Liver (tissue), 9 donors: ENCODE data around the gene CDH23. TPM values are rescaled to one million over a fixed set of nuclear protein-coding genes. Genes with fewer than 3 reads are reported as not detected.

ENCODE experiments used
- DNase-seq: peaks from one replicate; pipeline ENCODE4 v3.0.0-alpha.2; 2017; ENCODE audit warnings: low spot score
- H3K27ac ChIP-seq, 2 donors: one replicate each; pipeline ENCODE4 v1.7.0; 2013; ENCODE audit warnings: inconsistent platforms in 2 of 2, low read length in 2 of 2, control low read depth in 1 of 2, low read depth in 1 of 2, mild to moderate bottlenecking in 1 of 2
- H3K27me3 ChIP-seq, 4 donors: one replicate each; pipeline versions ENCODE4 v1.6.1 to v1.7.0; 2013; ENCODE audit warnings: low read length in 3 of 4, inconsistent platforms in 1 of 4, mild to moderate bottlenecking in 1 of 4, moderate library complexity in 1 of 4; ENCODE audit not compliant: control insufficient read depth in 4 of 4, insufficient read depth in 4 of 4
- H3K36me3 ChIP-seq, 4 donors: one replicate each; pipeline versions ENCODE4 v1.6.1 to v1.7.0; 2013; ENCODE audit warnings: low read length in 3 of 4, mild to moderate bottlenecking in 3 of 4, low read depth in 1 of 4, moderate library complexity in 1 of 4; ENCODE audit not compliant: control insufficient read depth in 4 of 4, insufficient read depth in 3 of 4
- H3K4me1 ChIP-seq, 4 donors: one replicate each; pipeline versions ENCODE4 v1.6.1 to v1.7.0; 2013; ENCODE audit warnings: low read length in 3 of 4, mild to moderate bottlenecking in 3 of 4, moderate library complexity in 1 of 4; ENCODE audit not compliant: control insufficient read depth in 4 of 4, insufficient read depth in 4 of 4
- H3K4me3 ChIP-seq, 3 donors: one replicate each; pipeline versions ENCODE4 v1.6.1 to v1.7.0; 2013; ENCODE audit warnings: low read length in 3 of 3, control low read depth in 1 of 3, low read depth in 1 of 3, mild to moderate bottlenecking in 1 of 3
- H3K9ac ChIP-seq, 2 donors: one replicate each; pipeline ENCODE4 v1.7.0; 2013; ENCODE audit warnings: low read length in 2 of 2, mild to moderate bottlenecking in 2 of 2, moderate library complexity in 2 of 2, control low read depth in 1 of 2, low read depth in 1 of 2
- H3K9me3 ChIP-seq, 4 donors: one replicate each; pipeline versions ENCODE4 v1.6.1 to v1.7.0; 2013; ENCODE audit warnings: low read length in 3 of 4; ENCODE audit not compliant: control insufficient read depth in 4 of 4
- ATF3 ChIP-seq: IDR thresholded peaks from 2 replicates; pipeline ENCODE4 v1.6.1; 2016; ENCODE audit warnings: antibody characterized with exemption
- CTCF ChIP-seq: fragments of 150-350 bp; IDR thresholded peaks from 2 replicates; pipeline ENCODE4 v1.5.1; 2017; ENCODE audit warnings: improper control_type of control experiment, low read depth, low read length; ENCODE audit not compliant: missing input control
- EGR1 ChIP-seq, 2 donors: IDR thresholded peaks; 2 replicates each; pipeline ENCODE4 v1.6.1; 2016 to 2018; ENCODE audit warnings: antibody characterized with exemption in 2 of 2, low read depth in 2 of 2
- FOXA2 ChIP-seq: IDR thresholded peaks from 2 replicates; pipeline ENCODE4 v1.6.1; 2016; ENCODE audit warnings: antibody characterized with exemption
- GABPA ChIP-seq, 2 donors: IDR thresholded peaks in 1 of 2; conservative IDR thresholded peaks in 1 of 2; 2 replicates each; pipeline ENCODE4 v1.6.1; 2016; ENCODE audit warnings: antibody characterized with exemption in 2 of 2, mild to moderate bottlenecking in 1 of 2, moderate library complexity in 1 of 2
- HNF4G ChIP-seq: IDR thresholded peaks from 2 replicates; pipeline ENCODE4 v1.6.1; 2016; ENCODE audit warnings: antibody characterized with exemption
- MAX ChIP-seq: IDR thresholded peaks from 2 replicates; pipeline ENCODE4 v1.6.1; 2016; ENCODE audit warnings: antibody characterized with exemption
- REST ChIP-seq: IDR thresholded peaks from 2 replicates; pipeline ENCODE4 v1.6.1; 2016; ENCODE audit warnings: antibody characterized with exemption, mild to moderate bottlenecking
- RXRA ChIP-seq, 2 donors: IDR thresholded peaks; 2 replicates each; pipeline ENCODE4 v1.6.1; 2017 to 2018; ENCODE audit warnings: antibody characterized with exemption in 2 of 2, mild to moderate bottlenecking in 1 of 2
- SP1 ChIP-seq: IDR thresholded peaks from 2 replicates; pipeline ENCODE4 v1.6.1; 2018; ENCODE audit warnings: antibody characterized with exemption, mild to moderate bottlenecking
- TAF1 ChIP-seq: conservative IDR thresholded peaks from 2 replicates; pipeline ENCODE4 v1.6.1; 2016; ENCODE audit warnings: antibody characterized with exemption, mild to moderate bottlenecking
- YY1 ChIP-seq: IDR thresholded peaks from 2 replicates; pipeline ENCODE4 v1.6.1; 2016; ENCODE audit warnings: antibody characterized with exemption, mild to moderate bottlenecking
- WGBS: extraction: QIAGEN DNeasy Blood & Tissue Kit; methylation state at CpG from one replicate; pipeline ENCODE4 v1.1.7; 2013; 5-methylcytosine and 5-hydroxymethylcytosine counted together
- polyA plus RNA-seq, 2 donors: library from polyadenylated mRNA; stranded (reverse) in 1 of 2; unstranded in 1 of 2; fragments of 200-250 nt in 1 of 2; fragments of >200 nt in 1 of 2; fragmentation: Nextera tagmentation in 1 of 2; extraction: Ambion mirVana in 1 of 2; gene quantifications; one replicate each; pipeline versions ENCODE4 v1.2.1 to v1.2.3, GENCODE V29; 2013 to 2015
- total RNA-seq, 2 donors: library from RNA; depleted of rRNA; stranded (reverse); fragments of >200 nt; gene quantifications; one replicate each; pipeline ENCODE4 v1.2.3, GENCODE V29; 2014
- donor health status: healthy.
- donor health status: healthy.
- donor health status: healthy.
- donor health status: healthy.
- donor health status: healthy.

The CDH23 gene
- total and polyA plus RNA-seq, 4 donors = 1.5 to 4.7 (median 3.4) TPM

- TF ChIP-seq YY1 (no peak), FOXA2 (no peak), MAX (no peak), HNF4G (no peak)
- peaks cover 0 to 3% (median 0%) of the 10 kb centered on the region in 4 donors for H3K36me3 ChIP-seq
- no peak overlapping the region for H3K27ac ChIP-seq
- 86% methylated on average over 11 of the region's 11 CpGs for WGBS
- no peak overlapping the region for H3K4me3 ChIP-seq
- H3K9me3 ChIP-seq = no peaks in the 10 kb centered on the region
- H3K9ac ChIP-seq = no peak overlapping the region
- H3K27me3 ChIP-seq = no peaks in the 10 kb centered on the region
- H3K4me1 ChIP-seq = peaks cover 6 to 11% (median 10%) of the 10 kb centered on the region in 4 donors
- DNase-seq = no peak
Observed at GRCh38 chr10:71763352-71764127, 366.8 kb downstream of the CDH23 start.

- DNase-seq = no peak
- Histone ChIP-seq H3K36me3 (peaks cover 0 to 3% (median 0%) of the 10 kb centered on the region in 4 donors), H3K4me1 (peaks cover 6 to 16% (median 10%) of the 10 kb centered on the region in 4 donors)
Observed at GRCh38 chr10:71765176-71765904, 368.6 kb downstream of the CDH23 start.

More at GRCh38 chr10:71765176-71765904, 368.6 kb downstream of the CDH23 start:
- no peak overlapping the region for H3K9ac ChIP-seq
- no peak overlapping the region for H3K4me3 ChIP-seq
- TF ChIP-seq TAF1 (no peak), CTCF (no peak), GABPA (IDR thresholded peaks at IDR 0.05 in 1 of 2, conservative IDR thresholded peaks at IDR 0.05 in 1 of 2) (no peak), ATF3 (no peak), REST (no peak), SP1 (no peak), FOXA2 (no peak), YY1 (no peak), EGR1 (IDR thresholded peaks at IDR 0.05; ENCODE audit: low read depth in 2 of 2) (no peak), RXRA (IDR thresholded peaks at IDR 0.05) (no peak)
- WGBS = 77% methylated on average over 8 of the region's 8 CpGs
- H3K27ac ChIP-seq = no peak overlapping the region
- H3K27me3 ChIP-seq = no peaks in the 10 kb centered on the region
- no peaks in the 10 kb centered on the region for H3K9me3 ChIP-seq
